Muscle of leg (tissue), 11 donors: ENCODE data around the gene HES5. TPM values are rescaled to one million over a fixed set of nuclear protein-coding genes. Genes with fewer than 3 reads are reported as not detected.

Experiments
- DNase-seq: peaks from one replicate; pipeline ENCODE4 v3.0.0; 2013
- H3K27ac ChIP-seq: one replicate; pipeline ENCODE4 v1.5.1; 2013; ENCODE audit warnings: mild to moderate bottlenecking, low read length, control low read depth
- H3K27me3 ChIP-seq: one replicate; pipeline ENCODE4 v1.6.1; 2013; ENCODE audit warnings: low read length; ENCODE audit not compliant: control insufficient read depth, insufficient read depth
- H3K36me3 ChIP-seq: one replicate; pipeline ENCODE4 v1.6.1; 2013; ENCODE audit warnings: low read length; ENCODE audit not compliant: control insufficient read depth, insufficient read depth
- H3K4me1 ChIP-seq: one replicate; pipeline ENCODE4 v1.6.1; 2013; ENCODE audit warnings: low read length; ENCODE audit not compliant: control insufficient read depth, insufficient read depth
- H3K4me3 ChIP-seq: one replicate; pipeline ENCODE4 v1.5.1; 2013; ENCODE audit warnings: low read length, control low read depth
- H3K9me3 ChIP-seq: replicated peaks from 2 replicates; pipeline ENCODE4 v1.6.1; 2013; ENCODE audit warnings: low read depth, low read length; ENCODE audit not compliant: control insufficient read depth
- WGBS: methylation state at CpG from one replicate; pipeline ENCODE4 v1.1.5; 2013; ENCODE audit warnings: missing lambda C conversion rate; ENCODE audit not compliant: insufficient coverage; 5-methylcytosine and 5-hydroxymethylcytosine counted together
- polyA plus RNA-seq, 8 donors: library from polyadenylated mRNA; unstranded; fragments of 120-200 nt; gene quantifications; one replicate each; pipeline versions ENCODE4 v1.2.1 to v1.2.3, GENCODE V29; 2013; ENCODE audit warnings: inconsistent platforms in 1 of 8, low replicate concordance in 1 of 8; ENCODE audit not compliant: insufficient read length in 8 of 8, insufficient read depth in 1 of 8
- total RNA-seq: library from RNA; stranded (reverse); fragments of 120-200 nt; gene quantifications from one replicate; pipeline ENCODE4 v1.2.4, GENCODE V29; 2013

HES5 gene
- total and polyA plus RNA-seq, 9 donors, result 0.29 to 1.1 (median 0.43) TPM; not detected in 1

DNA sequence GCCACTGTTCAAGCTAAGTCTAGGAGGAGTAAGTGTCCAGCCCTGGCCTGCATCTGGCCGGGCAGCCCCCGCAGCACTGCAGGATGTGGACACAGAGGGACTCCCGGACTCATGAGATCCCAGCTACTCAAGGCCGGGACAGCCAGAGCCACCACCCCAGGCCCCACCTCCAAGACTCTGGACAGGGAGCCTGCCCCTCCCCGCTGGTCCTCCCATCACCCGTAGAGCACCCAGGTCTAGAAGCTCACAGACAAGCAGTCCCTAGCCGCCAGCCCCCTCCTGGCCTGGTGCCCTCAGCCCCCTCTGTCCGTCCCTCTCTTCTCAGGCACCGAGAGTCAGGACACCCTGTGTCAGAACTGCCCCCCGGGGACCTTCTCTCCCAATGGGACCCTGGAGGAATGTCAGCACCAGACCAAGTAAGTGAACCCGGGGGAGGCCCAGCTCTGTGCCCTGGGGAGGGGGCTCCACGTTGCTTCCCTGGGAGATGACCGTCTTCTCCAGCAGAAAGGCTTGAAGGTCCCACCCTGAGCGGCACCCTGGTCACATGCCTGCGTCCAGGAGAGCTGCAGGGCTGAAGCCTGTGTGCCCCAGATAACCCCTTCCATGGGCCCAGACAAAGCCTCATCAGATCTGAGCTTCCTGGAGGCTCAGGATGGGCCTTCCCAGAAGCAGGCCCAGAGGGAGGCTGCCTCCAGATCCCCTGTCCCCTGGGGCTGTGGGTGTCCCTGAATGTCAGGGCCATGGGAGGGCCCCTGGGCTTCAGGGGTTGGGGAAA, 30.4 kb upstream of the HES5 start:
- DNase-seq, result no peak
- H3K9me3 ChIP-seq, result no peaks in the 10 kb centered on the region
- peaks cover 11% of the 10 kb centered on the region for H3K36me3 ChIP-seq
- H3K4me1 ChIP-seq, result peaks cover 15% of the 10 kb centered on the region
- H3K4me3 ChIP-seq, result no peak overlapping the region
- H3K27me3 ChIP-seq, result peaks cover 1% of the 10 kb centered on the region
- no peak overlapping the region for H3K27ac ChIP-seq
- 83% methylated on average over 13 of the region's 15 CpGs for WGBS

DNA sequence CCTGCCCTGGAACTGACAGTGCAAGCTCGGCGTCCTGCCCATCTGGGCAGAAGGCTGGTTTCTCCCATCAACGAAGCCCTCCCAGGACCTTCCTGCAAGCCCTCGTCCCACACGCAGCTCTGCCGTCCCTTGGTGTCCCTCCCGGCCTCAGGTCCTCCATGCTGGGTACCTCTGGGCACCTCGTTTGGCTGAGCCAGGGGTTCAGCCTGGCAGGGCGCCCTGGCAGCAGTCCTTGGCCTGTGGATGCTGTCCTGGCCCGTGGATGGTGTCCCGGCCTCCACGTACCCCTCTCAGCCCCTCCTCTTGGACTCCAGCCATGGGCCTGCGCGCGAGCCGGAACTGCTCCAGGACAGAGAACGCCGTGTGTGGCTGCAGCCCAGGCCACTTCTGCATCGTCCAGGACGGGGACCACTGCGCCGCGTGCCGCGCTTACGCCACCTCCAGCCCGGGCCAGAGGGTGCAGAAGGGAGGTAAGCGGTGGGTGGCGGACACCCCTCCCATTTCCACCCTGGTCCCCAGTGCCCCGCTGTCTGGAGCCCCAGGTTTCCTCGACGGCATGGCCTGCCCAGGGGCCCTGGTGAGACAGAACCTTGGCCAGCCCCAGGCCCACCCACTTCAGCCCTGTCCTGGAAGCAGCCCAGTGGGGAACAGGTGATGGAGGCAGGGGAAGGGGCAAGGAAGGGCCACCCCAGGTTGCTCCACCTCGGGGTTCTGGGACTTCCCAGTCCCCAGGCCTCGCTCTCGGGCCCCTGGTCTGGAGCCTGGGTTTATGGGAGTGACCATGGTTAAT, 29.6 kb upstream of the HES5 start:
- H3K4me3 ChIP-seq, result no peak overlapping the region
- H3K36me3 ChIP-seq, result peaks cover 11% of the 10 kb centered on the region
- WGBS, result 65% methylated on average over 26 of the region's 35 CpGs
- DNase-seq, result no peak
- no peaks in the 10 kb centered on the region for H3K9me3 ChIP-seq
- peaks cover 22% of the 10 kb centered on the region for H3K4me1 ChIP-seq
- no peak overlapping the region for H3K27ac ChIP-seq
- no peaks in the 10 kb centered on the region for H3K27me3 ChIP-seq

DNA sequence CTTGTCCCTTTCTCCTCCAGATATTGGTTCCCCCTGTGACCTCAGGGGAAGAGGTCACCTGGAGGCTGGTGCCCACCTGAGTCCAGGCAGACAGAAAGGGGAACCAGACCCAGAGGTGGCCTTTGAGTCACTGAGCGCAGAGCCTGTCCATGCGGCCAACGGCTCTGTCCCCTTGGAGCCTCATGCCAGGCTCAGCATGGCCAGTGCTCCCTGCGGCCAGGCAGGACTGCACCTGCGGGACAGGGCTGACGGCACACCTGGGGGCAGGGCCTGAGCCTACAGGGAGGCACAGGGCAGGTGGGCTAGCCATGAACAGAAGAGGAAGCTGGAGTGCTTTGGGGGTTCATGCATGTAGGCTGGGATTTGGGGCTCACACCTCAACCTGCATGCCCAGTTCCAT, 28.8 kb upstream of the HES5 start:
- Histone ChIP-seq H3K4me3 (no peak overlapping the region), H3K27ac (no peak overlapping the region), H3K4me1 (peaks cover 26% of the 10 kb centered on the region), H3K27me3 (peaks cover 2% of the 10 kb centered on the region), H3K36me3 (peaks cover 11% of the 10 kb centered on the region), H3K9me3 (no peaks in the 10 kb centered on the region)
- DNase-seq, result no peak
- 94% methylated on average over 6 of the region's 6 CpGs for WGBS

DNA sequence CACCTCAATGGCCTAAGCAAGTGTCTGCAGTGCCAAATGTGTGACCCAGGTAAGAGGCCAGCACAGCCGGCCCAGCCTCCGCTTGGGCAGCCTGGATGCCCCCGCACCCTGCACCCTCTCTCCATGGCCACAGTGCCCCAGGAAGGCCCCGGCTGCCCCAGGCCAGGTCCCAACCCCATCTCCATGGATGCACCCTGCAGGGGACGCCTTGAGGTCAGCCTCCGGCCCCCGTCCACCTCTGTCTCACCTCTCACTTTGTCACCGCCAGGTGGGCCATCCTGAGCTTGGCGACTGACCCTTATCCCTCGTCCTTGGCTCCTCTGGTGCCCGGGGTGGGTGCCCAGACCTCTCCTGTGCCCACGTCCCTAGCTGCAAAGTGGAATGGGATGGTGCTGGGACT, 28.4 kb upstream of the HES5 start:
- H3K4me1 ChIP-seq, result peaks cover 26% of the 10 kb centered on the region
- H3K4me3 ChIP-seq, result no peak overlapping the region
- H3K27me3 ChIP-seq, result peaks cover 2% of the 10 kb centered on the region
- H3K9me3 ChIP-seq, result no peaks in the 10 kb centered on the region
- WGBS, result 88% methylated on average over 11 of the region's 12 CpGs
- no peak for DNase-seq
- peaks cover 11% of the 10 kb centered on the region for H3K36me3 ChIP-seq
- H3K27ac ChIP-seq, result no peak overlapping the region

DNA sequence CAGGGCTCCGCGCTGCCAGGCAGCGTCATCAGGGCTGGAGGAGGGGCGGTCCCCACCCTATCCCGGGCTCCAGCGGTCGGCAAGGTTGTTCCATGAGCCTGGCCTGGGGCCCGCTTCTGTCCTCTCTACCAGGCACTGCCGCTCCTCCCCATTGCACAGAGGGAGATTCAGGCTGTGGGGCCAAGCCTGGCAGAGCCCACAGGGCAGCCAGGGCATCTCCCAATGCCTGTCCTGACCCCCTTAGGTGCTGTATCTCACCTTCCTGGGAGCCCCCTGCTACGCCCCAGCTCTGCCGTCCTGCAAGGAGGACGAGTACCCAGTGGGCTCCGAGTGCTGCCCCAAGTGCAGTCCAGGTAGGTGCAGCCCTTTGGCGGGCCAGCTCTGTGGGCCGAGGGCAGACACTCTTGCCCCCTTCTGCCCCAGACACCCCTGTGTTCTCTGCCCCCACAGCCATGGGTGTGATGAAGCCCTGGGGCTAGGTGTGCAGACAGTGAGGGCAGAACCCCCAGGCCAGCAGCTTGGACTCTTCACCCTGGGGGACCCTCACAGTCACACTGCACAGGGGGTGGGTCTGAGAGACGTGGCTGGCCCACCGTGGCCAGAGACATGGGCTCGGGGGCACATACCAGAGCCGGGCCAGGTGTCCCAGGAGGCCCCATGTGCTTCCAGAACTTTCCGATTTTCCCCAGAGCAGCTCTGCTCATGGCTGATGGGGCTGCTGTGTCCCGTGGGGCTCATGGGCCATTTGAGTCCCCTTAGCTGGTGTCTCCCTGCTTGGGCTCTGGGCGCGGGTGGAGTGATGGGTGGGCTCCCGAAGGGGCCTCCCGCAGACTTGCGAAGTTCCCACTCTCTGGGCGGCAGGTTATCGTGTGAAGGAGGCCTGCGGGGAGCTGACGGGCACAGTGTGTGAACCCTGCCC, 27.7 kb upstream of the HES5 start:
- Histone ChIP-seq H3K27ac (no peak overlapping the region), H3K36me3 (peaks cover 11% of the 10 kb centered on the region), H3K9me3 (no peaks in the 10 kb centered on the region), H3K27me3 (peaks cover 2% of the 10 kb centered on the region), H3K4me1 (peaks cover 26% of the 10 kb centered on the region), H3K4me3 (peak overlapping the region; percentile 37)
- WGBS, result 82% methylated on average over 24 of the region's 30 CpGs
- DNase-seq, result no peak

DNA sequence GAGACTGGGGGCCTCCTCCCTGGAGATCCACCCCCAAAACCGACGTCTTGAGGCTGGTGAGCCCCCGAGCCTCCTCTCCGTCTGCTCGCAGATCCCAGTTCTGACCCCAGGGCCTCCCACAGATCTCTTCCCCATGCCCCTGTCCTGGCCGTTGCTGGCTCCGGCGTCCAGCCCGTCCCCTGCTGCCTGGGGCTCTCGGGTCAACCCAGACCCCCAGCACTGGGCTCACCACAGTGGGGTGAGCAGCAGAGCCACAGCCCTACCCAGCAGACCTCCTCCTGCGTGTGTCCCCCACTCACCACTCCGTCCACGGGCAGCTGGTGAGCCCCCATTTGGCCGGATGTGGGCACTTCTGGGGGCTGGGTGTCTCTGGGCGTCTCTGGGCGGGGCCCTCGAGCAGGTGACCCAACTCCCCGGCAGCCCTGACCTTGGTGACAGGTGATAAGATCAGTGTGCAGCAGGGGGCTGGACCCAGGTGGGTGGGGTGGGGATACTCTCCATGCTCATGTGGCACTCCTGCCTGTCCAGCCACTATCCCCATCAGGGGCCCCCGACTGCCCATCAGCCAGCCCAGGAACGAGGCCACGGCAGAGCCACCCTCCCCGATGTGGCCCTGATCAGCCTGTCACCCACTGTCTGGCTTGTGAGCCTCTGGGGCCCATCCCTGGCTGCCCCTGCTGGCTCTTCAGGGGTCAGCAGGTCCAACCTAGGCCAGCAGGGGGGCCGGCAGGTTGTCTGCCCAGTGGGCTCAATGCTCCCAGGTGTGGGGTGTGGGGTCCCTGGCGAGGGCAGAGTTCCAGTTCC, 26.8 kb upstream of the HES5 start:
- Histone ChIP-seq H3K9me3 (no peaks in the 10 kb centered on the region), H3K4me1 (peaks cover 26% of the 10 kb centered on the region), H3K4me3 (peak overlapping the region; percentile 37), H3K27me3 (peaks cover 2% of the 10 kb centered on the region), H3K36me3 (peaks cover 7% of the 10 kb centered on the region), H3K27ac (peak overlapping the region; percentile 80)
- DNase-seq, result no peak
- 40% methylated on average over 23 of the region's 24 CpGs for WGBS

DNA sequence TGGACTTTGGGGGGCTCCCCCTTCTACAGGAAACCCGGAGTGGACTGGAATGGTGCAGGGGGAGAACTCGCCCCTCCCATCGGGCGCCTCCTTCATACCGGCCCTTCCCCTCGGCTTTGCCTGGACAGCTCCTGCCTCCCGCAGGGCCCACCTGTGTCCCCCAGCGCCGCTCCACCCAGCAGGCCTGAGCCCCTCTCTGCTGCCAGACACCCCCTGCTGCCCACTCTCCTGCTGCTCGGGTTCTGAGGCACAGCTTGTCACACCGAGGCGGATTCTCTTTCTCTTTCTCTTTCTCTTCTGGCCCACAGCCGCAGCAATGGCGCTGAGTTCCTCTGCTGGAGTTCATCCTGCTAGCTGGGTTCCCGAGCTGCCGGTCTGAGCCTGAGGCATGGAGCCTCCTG, 26.2 kb upstream of the HES5 start, which contains the start of gene TNFRSF14:
Gene TNFRSF14, plus strand, starts transcription at position 95 of the 401 bp plus-strand sequence. Its CDS starts 294 bp downstream, at position 389.
- peak within 1 kb of the TSS; percentile 37 for H3K4me3 ChIP-seq
- peak; percentile 76 for DNase-seq
- H3K9me3 ChIP-seq, result no peaks in the 10 kb centered on the region
- H3K27me3 ChIP-seq, result peaks cover 2% of the 10 kb centered on the region
- H3K27ac ChIP-seq, result peak within 1 kb of the TSS; percentile 80
- H3K4me1 ChIP-seq, result peaks cover 26% of the 10 kb centered on the region
- 2% methylated on average over 16 of the region's 16 CpGs for WGBS
- peaks cover 6% of the 10 kb centered on the region for H3K36me3 ChIP-seq

DNA sequence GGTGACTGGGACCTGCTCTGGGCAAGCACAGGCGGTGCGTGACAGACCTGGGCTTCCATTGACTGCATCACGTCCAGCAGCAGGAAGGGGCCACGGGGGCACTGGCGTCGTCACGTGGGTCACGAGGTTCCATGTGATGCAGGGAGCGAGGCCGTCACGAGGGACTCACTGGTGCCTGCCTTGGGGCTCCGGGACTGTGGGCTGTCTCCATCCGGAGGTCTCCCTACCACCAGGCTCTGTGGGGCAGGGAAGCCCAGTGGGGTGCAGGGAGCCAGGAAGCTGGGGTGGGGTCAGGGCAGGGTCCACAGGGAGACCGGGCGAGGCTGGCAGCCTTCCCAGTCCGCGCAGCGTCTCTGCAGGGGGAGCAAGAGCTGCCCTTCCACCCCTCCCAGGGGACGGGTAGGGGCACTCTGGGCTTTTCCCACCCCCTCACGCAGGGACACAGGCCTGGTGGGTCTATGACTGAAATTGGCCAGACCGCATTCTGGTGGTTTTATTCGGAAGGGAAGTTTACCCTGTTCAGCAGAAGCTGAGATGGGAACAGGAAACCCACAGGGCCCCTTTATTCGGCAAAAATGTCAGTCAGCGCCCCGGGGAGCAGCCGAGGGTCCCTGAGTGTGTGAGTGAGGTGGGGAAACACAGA, 25.7 kb upstream of the HES5 start:
- DNase-seq, result peak; percentile 80
- H3K27ac ChIP-seq, result peak overlapping the region; percentile 80
- peaks cover 2% of the 10 kb centered on the region for H3K27me3 ChIP-seq
- 24% methylated on average over 17 of the region's 26 CpGs for WGBS
- no peaks in the 10 kb centered on the region for H3K9me3 ChIP-seq
- H3K36me3 ChIP-seq, result peaks cover 6% of the 10 kb centered on the region
- peaks cover 26% of the 10 kb centered on the region for H3K4me1 ChIP-seq
- peak overlapping the region; percentile 37 for H3K4me3 ChIP-seq
